Skeletal muscle tissue (tissue), 4 donors: ENCODE data around the gene SERPINC1. TPM values are rescaled to one million over a fixed set of nuclear protein-coding genes. Genes with fewer than 3 reads are reported as not detected.
"Not testable (repeated sequence)": the region's sequence is repeated elsewhere in the genome, so short reads cannot be mapped to it uniquely, and the experiment has no call there.

ENCODE experiments used
- H3K27ac ChIP-seq: one replicate; pipeline ENCODE4 v1.7.0; 2013; ENCODE audit warnings: mild to moderate bottlenecking, low read depth, low read length, inconsistent platforms
- H3K27me3 ChIP-seq, 3 donors: one replicate each; pipeline ENCODE4 v1.7.0; 2013; ENCODE audit warnings: low read length in 3 of 3; ENCODE audit not compliant: control insufficient read depth in 3 of 3, insufficient read depth in 3 of 3
- H3K36me3 ChIP-seq, 3 donors: one replicate each; pipeline ENCODE4 v1.7.0; 2013; ENCODE audit warnings: low read length in 3 of 3; ENCODE audit not compliant: control insufficient read depth in 3 of 3, insufficient read depth in 3 of 3
- H3K4me1 ChIP-seq, 3 donors: one replicate each; pipeline ENCODE4 v1.7.0; 2013; ENCODE audit warnings: low read length in 3 of 3, mild to moderate bottlenecking in 3 of 3; ENCODE audit not compliant: control insufficient read depth in 3 of 3, insufficient read depth in 3 of 3
- H3K4me3 ChIP-seq, 3 donors: one replicate each; pipeline ENCODE4 v1.7.0; 2013; ENCODE audit warnings: low read length in 3 of 3
- H3K9ac ChIP-seq, 3 donors: one replicate each; pipeline ENCODE4 v1.7.0; 2013; ENCODE audit warnings: low read length in 3 of 3, mild to moderate bottlenecking in 3 of 3, moderate library complexity in 2 of 3, low read depth in 1 of 3
- H3K9me3 ChIP-seq, 3 donors: one replicate each; pipeline ENCODE4 v1.7.0; 2013; ENCODE audit warnings: low read length in 3 of 3; ENCODE audit not compliant: control insufficient read depth in 3 of 3
- total RNA-seq: library from RNA; depleted of rRNA; stranded (reverse); fragments of >200 nt; gene quantifications from one replicate; pipeline ENCODE4 v1.2.3, GENCODE V29; 2014
- donor health status: Osteomylitis.

Gene SERPINC1
- total RNA-seq, 1 donor from 2014 or later: not detected

DNA sequence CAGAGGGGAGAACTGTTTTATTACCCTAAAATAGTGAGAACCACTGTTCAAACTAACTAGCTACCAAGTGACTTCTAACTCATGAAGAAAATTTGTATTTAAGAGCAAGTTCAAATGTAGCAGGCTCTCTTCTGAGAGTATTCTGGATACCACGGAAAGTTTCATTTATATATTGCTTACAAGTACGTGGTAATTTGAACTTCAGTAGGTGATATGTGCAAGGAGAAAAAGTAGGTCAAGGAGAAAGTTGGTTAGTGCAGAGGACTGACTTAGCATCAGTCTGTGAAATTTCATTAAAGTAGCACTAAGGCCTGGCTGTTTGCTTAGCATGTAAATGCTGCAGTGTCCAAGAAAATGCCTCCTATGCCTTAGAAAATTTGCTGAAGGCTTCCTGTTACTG is 16.7 kb downstream of the SERPINC1 start:
- Histone ChIP-seq H3K4me1 (no peaks in the 10 kb centered on the region), H3K27ac (no peak overlapping the region), H3K9me3 (no peaks in the 10 kb centered on the region), H3K27me3 (no peaks in the 10 kb centered on the region), H3K4me3 (no peak overlapping the region), H3K9ac (no peak overlapping the region), H3K36me3 (peaks cover 0 to 2% (median 0%) of the 10 kb centered on the region in 3 donors)

DNA sequence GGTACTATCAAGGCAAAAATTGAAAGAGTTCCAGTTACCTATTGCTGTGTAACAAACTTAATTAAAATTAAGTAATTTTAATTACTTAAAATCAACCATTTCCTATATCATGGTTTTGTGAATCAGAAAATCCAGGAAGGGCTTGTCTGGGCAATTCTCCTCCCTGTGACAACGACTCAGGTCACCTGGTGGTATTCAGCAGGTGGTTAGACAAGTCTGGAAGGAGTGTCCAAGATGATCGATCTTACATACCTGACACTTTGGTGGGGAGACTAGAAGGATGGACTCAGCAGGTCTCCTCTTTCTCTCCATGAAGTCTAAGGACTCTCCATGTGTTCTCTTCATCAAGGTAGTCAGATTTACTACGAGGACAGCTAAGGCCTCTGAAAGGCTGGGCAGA is 22.9 kb downstream of the SERPINC1 start:
- Histone ChIP-seq H3K4me3 (no peak overlapping the region), H3K27ac (no peak overlapping the region), H3K27me3 (no peaks in the 10 kb centered on the region), H3K9ac (no peak overlapping the region), H3K36me3 (peaks cover 0 to 4% (median 0%) of the 10 kb centered on the region in 3 donors), H3K4me1 (no peaks in the 10 kb centered on the region), H3K9me3 (no peaks in the 10 kb centered on the region)

DNA sequence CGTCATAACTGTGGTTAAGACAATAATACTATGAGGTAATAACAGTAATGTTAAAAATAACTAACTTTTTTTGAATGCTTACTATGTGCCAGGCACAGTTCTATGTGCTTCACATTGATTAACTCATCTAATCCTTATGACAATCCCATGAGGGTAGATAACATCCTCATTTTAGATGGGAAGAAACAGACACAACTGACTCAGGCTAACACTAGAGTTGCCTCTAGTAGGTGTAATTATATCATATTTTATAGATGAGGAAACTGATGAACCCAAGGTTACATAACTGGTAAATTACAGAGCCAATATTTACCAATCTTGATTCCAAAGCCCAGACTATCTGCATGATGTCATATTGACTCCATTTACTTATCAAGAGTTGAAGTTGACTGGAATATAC is 23.5 kb downstream of the SERPINC1 start:
- peaks cover 0 to 4% (median 0%) of the 10 kb centered on the region in 3 donors for H3K36me3 ChIP-seq
- H3K9me3 ChIP-seq: no peaks in the 10 kb centered on the region
- H3K27me3 ChIP-seq: no peaks in the 10 kb centered on the region
- no peak overlapping the region for H3K27ac ChIP-seq
- no peak overlapping the region for H3K9ac ChIP-seq
- H3K4me1 ChIP-seq: no peaks in the 10 kb centered on the region
- H3K4me3 ChIP-seq: no peak overlapping the region

DNA sequence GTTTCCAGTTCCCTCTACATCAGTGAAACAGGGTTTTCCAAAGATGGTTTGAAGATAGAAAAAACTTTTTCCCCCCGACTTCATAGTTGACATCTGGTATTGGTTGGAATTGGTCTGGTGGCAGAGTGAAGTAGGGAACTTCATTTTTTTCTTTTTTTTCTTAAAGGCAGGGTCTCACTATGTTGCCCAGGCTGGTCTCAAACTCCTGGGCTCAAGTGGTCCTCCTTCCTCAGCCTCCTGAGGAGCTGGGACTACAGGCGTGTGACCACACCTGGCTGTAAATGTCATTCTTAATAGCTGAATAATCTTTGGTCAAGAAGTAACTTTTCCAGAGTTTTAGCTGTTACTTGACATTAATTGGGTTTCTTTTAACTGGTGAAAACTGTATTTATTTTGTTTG is 27.2 kb downstream of the SERPINC1 start:
- H3K27me3 ChIP-seq: no peaks in the 10 kb centered on the region
- no peaks in the 10 kb centered on the region for H3K9me3 ChIP-seq
- no peaks in the 10 kb centered on the region for H3K4me1 ChIP-seq
- H3K9ac ChIP-seq: no peak overlapping the region
- H3K36me3 ChIP-seq: peaks cover 9 to 20% (median 17%) of the 10 kb centered on the region in 3 donors
- H3K4me3 ChIP-seq: no peak overlapping the region
- H3K27ac ChIP-seq: no peak overlapping the region

DNA sequence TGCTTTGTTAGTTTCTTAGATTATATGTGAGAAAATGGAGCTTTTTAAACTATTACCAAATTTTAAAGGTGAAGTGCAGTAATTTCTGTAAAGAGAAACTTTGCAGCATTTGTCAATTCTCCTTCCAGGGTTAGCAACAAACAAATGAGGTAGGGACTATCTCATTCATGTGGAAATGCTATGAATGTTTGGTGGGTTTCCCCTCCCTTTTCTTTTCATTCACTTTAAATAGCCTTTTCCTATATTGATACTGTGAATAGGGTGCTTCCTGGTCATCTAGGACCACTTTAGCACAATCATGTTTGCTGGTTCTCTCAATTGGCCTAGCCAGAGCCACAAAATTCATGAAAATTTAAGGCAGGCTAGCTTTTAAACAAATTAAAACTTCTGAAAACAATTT is 28.4 kb downstream of the SERPINC1 start:
- Histone ChIP-seq H3K36me3 (peaks cover 9 to 20% (median 17%) of the 10 kb centered on the region in 3 donors), H3K27me3 (no peaks in the 10 kb centered on the region), H3K4me3 (no peak overlapping the region), H3K9ac (no peak overlapping the region), H3K4me1 (no peaks in the 10 kb centered on the region), H3K27ac (no peak overlapping the region), H3K9me3 (no peaks in the 10 kb centered on the region)

DNA sequence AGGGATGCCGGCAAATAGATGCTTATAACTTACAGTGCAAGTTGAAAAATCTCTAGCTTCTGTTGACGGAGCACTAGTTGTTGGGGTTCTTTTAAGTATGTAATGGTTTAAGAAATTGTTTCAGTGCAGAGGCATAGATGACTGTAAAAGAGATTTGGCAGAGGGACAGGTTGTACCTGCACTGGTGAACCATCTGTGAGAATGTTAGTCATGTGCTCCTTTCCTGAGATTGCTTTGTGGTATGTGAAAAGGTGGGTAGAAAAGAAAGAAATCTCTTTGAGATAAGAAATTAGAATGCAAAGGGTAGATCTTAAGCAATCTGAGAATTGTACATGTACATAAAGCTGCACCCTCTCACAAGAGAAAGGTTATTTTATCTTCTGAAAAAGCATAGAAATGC is 29.5 kb downstream of the SERPINC1 start:
- Histone ChIP-seq H3K36me3 (peaks cover 9 to 18% (median 17%) of the 10 kb centered on the region in 3 donors), H3K9ac (no peak overlapping the region), H3K4me1 (no peaks in the 10 kb centered on the region), H3K9me3 (no peaks in the 10 kb centered on the region), H3K27me3 (no peaks in the 10 kb centered on the region), H3K27ac (no peak overlapping the region), H3K4me3 (no peak overlapping the region)

DNA sequence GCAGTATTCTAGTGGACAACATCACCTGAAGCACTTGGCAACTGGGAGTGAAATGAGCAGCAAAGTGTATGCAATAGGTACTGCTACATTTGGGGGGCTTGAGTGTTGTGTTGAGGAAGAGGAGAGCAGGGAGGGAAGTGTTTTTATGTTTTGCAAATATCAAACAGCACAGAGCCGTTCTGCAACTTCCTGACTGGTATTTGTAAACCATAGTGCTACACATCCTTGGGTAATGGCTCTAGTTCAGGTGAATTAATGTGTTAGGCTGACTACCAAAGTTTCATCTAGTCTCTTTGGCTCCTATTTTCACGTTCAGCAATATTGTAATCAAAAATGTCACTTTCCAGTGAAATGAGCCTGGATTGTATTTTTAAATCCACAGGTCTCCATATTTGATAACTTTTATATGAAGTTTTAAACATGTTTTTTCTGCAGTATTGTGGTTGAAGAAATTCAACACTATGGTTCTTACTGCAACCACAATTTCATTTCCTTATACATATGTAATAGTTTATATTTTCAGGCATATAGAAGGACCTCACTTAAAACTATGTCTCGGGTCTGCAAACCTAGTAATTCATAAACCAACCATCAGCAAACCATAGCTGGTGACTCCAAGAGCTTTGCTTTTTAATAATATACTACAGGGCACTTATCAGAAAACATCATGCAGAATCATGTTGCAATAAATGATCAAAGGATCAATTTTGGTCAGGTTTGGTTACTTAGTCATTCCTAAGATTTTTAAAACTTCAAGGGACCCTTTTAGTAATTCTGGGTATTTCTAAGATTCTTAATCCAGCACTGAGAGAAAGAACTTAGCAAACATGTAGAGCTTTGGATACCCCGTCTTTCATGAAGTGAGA is 30.1 kb downstream of the SERPINC1 start:
- H3K36me3 ChIP-seq: peaks cover 9 to 17% (median 17%) of the 10 kb centered on the region in 3 donors

DNA sequence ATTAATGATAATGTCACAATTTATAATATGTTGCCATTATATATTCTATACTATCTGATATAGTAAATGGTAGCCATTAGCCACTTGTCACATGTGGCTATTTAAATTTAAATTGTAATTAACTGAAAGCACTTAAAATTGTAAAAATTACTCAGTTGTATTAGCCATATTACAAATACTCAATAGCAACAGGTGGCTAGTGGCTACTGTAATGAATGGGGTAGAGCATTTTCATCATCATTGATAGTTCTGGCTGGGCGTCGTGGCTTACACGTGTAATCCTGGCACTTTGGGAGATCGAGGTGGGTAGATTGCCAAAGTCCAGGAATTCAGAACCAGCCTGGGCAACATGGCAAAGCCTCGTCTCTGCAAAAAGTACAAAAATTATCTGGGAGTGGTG is 32.4 kb downstream of the SERPINC1 start:
- Histone ChIP-seq H3K27me3 (no peaks in the 10 kb centered on the region), H3K4me3 (no peak overlapping the region), H3K9ac (no peak overlapping the region), H3K27ac (no peak overlapping the region), H3K4me1 (no peaks in the 10 kb centered on the region), H3K36me3 (peaks cover 9 to 18% (median 17%) of the 10 kb centered on the region in 3 donors), H3K9me3 (no peaks in the 10 kb centered on the region)

More for the DNA sequence above, 30.1 kb downstream of the SERPINC1 start:
- Histone ChIP-seq H3K9ac (no peak overlapping the region), H3K27me3 (no peaks in the 10 kb centered on the region), H3K4me3 (no peak overlapping the region), H3K27ac (no peak overlapping the region), H3K9me3 (no peaks in the 10 kb centered on the region), H3K4me1 (no peaks in the 10 kb centered on the region)

DNA sequence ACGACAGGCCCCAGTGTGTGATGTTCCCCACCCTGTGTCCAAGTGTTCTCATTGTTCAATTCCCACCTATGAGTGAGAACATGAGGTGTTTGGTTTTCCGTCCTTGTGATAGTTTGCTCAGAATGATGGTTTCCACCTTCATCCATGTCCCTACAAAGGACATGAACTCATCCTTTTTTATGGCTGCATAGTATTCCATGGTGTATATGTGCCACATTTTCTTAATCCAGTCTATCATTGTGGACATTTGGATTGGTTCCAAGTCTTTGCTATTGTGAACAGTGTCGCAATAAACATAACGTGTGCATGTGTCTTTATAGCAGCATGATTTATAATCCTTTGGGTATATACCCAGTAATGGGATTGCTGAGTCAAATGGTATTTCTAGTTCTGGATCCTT is 36.0 kb downstream of the SERPINC1 start:
- H3K27ac ChIP-seq, H3K9me3 ChIP-seq, H3K9ac ChIP-seq, H3K4me1 ChIP-seq, H3K4me3 ChIP-seq, H3K27me3 ChIP-seq: not testable (repeated sequence)
- peaks cover 12 to 20% (median 13%) of the 10 kb centered on the region in 3 donors for H3K36me3 ChIP-seq

DNA sequence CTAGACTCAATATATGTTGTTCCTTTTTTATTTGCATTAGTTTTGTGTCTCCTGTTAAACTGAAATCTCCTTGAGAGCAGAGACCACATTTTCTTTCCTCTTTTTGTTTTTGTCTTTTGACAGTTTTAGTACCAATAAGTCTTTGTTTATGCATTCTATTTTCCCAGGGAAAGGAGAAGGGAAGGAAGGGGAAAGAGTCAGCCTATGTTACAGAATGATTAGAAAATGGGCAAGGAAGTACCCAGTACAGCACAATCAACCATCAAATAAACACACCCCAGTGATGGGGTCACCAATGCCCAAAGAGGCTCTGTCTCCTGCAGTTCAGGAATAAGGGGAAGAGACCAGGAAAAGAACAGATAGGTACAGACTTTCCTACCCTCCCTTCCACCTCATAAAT is 38.9 kb downstream of the SERPINC1 start:
- Histone ChIP-seq H3K36me3 (peaks cover 10 to 18% (median 17%) of the 10 kb centered on the region in 3 donors), H3K9me3 (no peaks in the 10 kb centered on the region), H3K4me3 (no peak overlapping the region), H3K27ac (no peak overlapping the region), H3K4me1 (no peaks in the 10 kb centered on the region), H3K9ac (no peak overlapping the region), H3K27me3 (no peaks in the 10 kb centered on the region)
